GM12874 (cell line): Measurements from ENCODE around the gene ABLIM2.

Experiments used
- TF ChIP-seq, protein P1 (sequence below): IDR thresholded peaks from 2 replicates; pipeline ENCODE4 v1.5.1; 2011; ENCODE audit warnings: low read depth, mild to moderate bottlenecking, control low read depth, low read length, moderate library complexity; ENCODE audit not compliant: insufficient read depth

The ABLIM2 gene

DNA sequence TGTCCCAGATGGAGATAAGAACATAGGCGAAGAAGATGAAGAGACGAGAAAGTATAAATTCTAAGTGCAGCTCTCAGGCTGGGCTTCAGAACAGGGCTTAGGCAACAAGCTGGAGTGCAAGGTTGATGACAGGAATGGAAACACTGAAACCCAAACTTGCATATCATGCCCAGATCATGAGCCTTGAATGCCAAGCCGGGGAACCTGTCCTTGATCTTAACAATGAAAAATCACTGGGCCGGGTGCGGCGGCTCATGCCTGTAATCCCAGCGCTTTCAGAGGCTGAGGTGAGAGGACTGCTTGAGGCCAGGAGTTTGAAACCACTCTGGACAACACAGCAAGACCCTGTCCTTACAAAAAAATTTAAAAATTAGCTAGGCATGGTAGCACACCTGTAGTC, 236.1 kb downstream of the ABLIM2 start:
- TF ChIP-seq, protein P1, sequence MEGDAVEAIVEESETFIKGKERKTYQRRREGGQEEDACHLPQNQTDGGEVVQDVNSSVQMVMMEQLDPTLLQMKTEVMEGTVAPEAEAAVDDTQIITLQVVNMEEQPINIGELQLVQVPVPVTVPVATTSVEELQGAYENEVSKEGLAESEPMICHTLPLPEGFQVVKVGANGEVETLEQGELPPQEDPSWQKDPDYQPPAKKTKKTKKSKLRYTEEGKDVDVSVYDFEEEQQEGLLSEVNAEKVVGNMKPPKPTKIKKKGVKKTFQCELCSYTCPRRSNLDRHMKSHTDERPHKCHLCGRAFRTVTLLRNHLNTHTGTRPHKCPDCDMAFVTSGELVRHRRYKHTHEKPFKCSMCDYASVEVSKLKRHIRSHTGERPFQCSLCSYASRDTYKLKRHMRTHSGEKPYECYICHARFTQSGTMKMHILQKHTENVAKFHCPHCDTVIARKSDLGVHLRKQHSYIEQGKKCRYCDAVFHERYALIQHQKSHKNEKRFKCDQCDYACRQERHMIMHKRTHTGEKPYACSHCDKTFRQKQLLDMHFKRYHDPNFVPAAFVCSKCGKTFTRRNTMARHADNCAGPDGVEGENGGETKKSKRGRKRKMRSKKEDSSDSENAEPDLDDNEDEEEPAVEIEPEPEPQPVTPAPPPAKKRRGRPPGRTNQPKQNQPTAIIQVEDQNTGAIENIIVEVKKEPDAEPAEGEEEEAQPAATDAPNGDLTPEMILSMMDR, result no peak

GRCh38 chr4:7918981-7919380, 239.6 kb downstream of the ABLIM2 start:
- TF ChIP-seq, protein P1, result no peak

DNA sequence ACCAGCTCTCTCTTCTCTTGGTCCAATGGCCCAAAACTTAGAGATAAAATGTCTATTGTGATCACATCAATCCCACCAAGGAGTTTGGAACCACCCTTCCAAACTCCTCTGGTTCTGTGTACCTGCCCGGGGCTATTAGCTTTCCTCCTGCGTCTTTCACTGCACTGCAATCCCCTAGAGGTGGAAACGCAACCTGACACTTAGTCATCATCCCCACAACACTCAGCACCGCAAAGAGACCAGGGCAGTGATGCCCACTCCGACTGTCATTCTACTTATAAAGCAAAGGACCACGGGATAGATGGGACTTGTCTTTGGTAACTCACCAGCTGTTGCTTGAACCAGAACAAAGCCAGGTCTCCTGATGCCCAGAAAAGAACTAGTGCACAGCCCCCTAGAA, 240.9 kb downstream of the ABLIM2 start:
- TF ChIP-seq, protein P1, result no peak

DNA sequence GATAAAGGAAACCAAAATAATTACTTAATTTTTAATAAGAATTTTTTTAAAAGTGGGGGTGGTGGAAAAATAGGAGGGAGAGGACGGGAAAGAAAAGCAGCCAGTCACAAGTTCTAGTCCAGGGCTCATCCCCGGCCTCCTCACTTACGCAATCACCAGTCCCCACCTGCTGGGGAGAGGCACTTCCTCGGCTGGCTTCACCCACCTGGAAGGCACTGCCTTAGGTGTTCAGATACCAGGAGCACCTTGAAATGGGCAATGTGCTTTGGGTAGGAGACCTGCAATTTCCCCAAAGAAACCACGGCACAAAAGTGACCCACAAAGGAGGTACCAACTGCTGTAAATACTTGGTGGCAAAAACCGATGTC, 242.8 kb downstream of the ABLIM2 start:
- TF ChIP-seq, protein P1, result no peak
